A673 (cell line): ENCODE measurements around the gene FICD. TPM values are rescaled to one million over a fixed set of nuclear protein-coding genes. Genes with fewer than 3 reads are reported as not detected.

ENCODE experiments used
- BruUV-seq: library from RNA; stranded (reverse); fragments of 400-500 nt; replicated peaks from 2 replicates; lab custom pipeline; 2021; lab: Mats Ljungman, UMichigan
- CTCF ChIA-PET: fragments of 300-600 bp; sonication (Branson Sonifier 250); formaldehyde crosslinking; loops from one replicate; lab custom pipeline; 2022; ENCODE audit warnings: antibody characterized with exemption; lab: Charles Lee
- POLR2A ChIA-PET: fragments of 300-600 bp; sonication (Branson Sonifier 250); formaldehyde crosslinking; loops from one replicate; lab custom pipeline; 2022; ENCODE audit warnings: antibody characterized with exemption; ENCODE audit not compliant: low non-redundant PET; lab: Charles Lee
- DNase-seq: peaks from one replicate; pipeline ENCODE4 v3.0.0-alpha.2; 2015; ENCODE audit warnings: low spot score
- H3K27ac ChIP-seq: fragments of 200-600 bp; sonication (generic); 2 replicates; pipeline ENCODE4 v1.5.1; 2016; ENCODE audit warnings: mixed run types, low read depth, mild to moderate bottlenecking, mixed read lengths, antibody characterized with exemption, low read length; ENCODE audit not compliant: poor library complexity, severe bottlenecking
- H3K27me3 ChIP-seq: fragments of 200-600 bp; sonication (generic); replicated peaks from 2 replicates; pipeline ENCODE4 v1.6.1; 2017; ENCODE audit warnings: mixed run types, low read depth, mild to moderate bottlenecking, mixed read lengths, antibody characterized with exemption, low read length; ENCODE audit not compliant: insufficient read depth, poor library complexity
- H3K36me3 ChIP-seq: fragments of 200-600 bp; sonication (generic); 2 replicates; pipeline ENCODE4 v1.6.1; 2016; ENCODE audit warnings: mixed run types, mild to moderate bottlenecking, mixed read lengths, antibody characterized with exemption, low read length; ENCODE audit not compliant: insufficient read depth, poor library complexity, severe bottlenecking
- H3K4me1 ChIP-seq: fragments of 200-600 bp; sonication (generic); 2 replicates; pipeline ENCODE4 v1.6.1; 2017; ENCODE audit warnings: mixed run types, mild to moderate bottlenecking, mixed read lengths, antibody characterized with exemption, low read length; ENCODE audit not compliant: insufficient read depth, poor library complexity, severe bottlenecking
- H3K4me3 ChIP-seq: fragments of 200-600 bp; sonication (generic); 2 replicates; pipeline ENCODE4 v1.5.1; 2016; ENCODE audit warnings: low read depth, mixed run types, mild to moderate bottlenecking, mixed read lengths, low read length; ENCODE audit not compliant: poor library complexity, severe bottlenecking
- H3K9me3 ChIP-seq: fragments of 200-600 bp; sonication (generic); 2 replicates; pipeline ENCODE4 v1.6.1; 2016; ENCODE audit warnings: mixed run types, low read depth, mild to moderate bottlenecking, mixed read lengths, antibody characterized with exemption, low read length; ENCODE audit not compliant: poor library complexity, severe bottlenecking
- EZH2 ChIP-seq: fragments of 200-600 bp; sonication (generic); IDR thresholded peaks from 2 replicates; pipeline ENCODE4 v1.6.1; 2017; ENCODE audit warnings: borderline replicate concordance, low read depth, mild to moderate bottlenecking, mixed read lengths, antibody characterized with exemption, low read length; ENCODE audit not compliant: poor library complexity, severe bottlenecking
- intact Hi-C: fragments of 100-400 bp; cut with micrococcal nuclease; formaldehyde crosslinking; loops from one replicate; pipeline ENCODE4 v1.10.0; 2022; ENCODE audit not compliant: unreplicated experiment
- total RNA-seq: library from RNA; stranded (reverse); gene quantifications from 2 replicates; pipeline ENCODE4 v1.2.3, GENCODE V29; 2021
- TF ChIP-seq, protein P1 (sequence below): fragments of 300-800, 200-600 bp; sonication (generic); conservative IDR thresholded peaks from 2 replicates; pipeline ENCODE4 v1.5.1; 2017; ENCODE audit warnings: low read depth, mild to moderate bottlenecking, antibody characterized with exemption, low read length, moderate library complexity, mixed read lengths

Gene FICD
- total RNA-seq, 1 experiment from 2014 or later, result 3.6 TPM

DNA sequence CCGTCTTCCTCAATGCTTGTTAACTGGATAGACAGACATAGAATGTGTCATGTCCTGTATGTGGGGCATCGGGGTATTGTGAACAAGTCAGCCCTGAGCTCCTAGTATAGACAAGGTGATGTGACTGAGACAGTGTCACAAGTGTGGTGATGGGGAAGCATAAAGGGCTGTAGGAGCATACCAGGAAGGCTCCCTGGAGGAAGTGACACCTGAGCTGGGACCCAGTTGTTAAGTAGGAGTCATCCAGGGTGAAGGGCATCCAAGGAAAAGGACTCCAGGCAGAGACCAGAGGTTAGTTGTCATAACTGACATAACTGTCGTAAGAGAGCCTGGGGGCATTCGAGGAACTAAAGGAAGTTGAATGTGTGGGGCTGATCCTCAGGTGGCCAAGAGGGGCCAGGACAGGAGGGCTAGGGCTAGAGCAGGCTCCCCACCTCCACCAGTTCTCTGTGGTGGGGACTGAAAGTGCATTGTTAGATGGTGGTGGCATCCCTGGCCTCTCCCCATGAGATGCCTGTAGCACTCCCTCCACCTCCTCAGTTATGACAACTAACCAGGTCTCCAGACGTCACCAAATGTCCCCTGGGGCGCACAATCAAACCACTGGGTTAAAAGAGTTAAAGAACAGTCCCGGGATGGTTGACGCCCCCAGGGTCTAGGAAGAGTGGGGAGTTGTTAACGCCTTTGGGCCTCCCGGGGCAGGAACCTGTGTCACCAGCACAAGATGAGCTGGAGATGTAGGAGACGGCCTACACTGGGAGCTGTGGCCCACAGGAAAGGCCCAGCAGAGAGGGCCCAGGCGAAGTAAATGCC lies 2.4 kb downstream of the FICD start:
- BruUV-seq, result no TSS peak
- Histone ChIP-seq H3K27ac (no peak overlapping the region), H3K27me3 (no peaks in the 10 kb centered on the region), H3K9me3 (no peaks in the 10 kb centered on the region), H3K36me3 (peaks cover 50% of the 10 kb centered on the region), H3K4me3 (no peak overlapping the region), H3K4me1 (peaks cover 7% of the 10 kb centered on the region)
- POLR2A ChIA-PET, result no interaction called here
- CTCF ChIA-PET, result no interaction called here
- TF ChIP-seq EZH2, result no peak
- TF ChIP-seq, protein P1, sequence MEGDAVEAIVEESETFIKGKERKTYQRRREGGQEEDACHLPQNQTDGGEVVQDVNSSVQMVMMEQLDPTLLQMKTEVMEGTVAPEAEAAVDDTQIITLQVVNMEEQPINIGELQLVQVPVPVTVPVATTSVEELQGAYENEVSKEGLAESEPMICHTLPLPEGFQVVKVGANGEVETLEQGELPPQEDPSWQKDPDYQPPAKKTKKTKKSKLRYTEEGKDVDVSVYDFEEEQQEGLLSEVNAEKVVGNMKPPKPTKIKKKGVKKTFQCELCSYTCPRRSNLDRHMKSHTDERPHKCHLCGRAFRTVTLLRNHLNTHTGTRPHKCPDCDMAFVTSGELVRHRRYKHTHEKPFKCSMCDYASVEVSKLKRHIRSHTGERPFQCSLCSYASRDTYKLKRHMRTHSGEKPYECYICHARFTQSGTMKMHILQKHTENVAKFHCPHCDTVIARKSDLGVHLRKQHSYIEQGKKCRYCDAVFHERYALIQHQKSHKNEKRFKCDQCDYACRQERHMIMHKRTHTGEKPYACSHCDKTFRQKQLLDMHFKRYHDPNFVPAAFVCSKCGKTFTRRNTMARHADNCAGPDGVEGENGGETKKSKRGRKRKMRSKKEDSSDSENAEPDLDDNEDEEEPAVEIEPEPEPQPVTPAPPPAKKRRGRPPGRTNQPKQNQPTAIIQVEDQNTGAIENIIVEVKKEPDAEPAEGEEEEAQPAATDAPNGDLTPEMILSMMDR, result no peak
- no peak for DNase-seq
- intact Hi-C loops, result loop anchor here (5.0 to 10.0 kb wide), 2 partner anchors 100 to 603 kb away; no protein-coding TSS in a partner anchor

DNA sequence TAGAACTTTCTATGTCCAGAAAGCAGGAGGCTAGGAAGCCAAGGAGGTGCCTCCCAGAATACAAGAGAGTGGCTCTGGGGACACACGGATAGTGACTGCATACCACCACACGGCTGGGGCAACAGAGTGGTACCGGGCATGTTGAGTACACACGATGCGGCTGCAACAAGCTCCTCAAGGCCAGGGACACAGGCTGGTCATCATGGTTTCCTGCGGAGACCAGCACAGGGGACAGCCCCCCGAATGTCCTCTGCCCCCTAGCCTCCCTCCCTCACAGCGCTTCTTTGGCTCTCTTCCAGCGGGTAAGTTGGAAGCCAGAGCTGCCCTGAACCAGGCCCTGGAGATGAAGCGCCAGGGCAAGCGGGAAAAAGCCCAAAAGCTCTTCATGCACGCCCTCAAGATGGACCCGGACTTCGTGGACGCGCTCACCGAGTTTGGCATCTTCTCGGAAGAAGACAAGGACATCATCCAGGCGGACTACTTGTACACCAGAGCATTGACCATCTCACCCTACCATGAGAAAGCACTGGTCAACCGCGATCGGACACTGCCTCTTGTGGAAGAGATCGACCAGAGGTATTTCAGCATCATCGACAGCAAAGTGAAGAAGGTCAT lies 3.1 kb downstream of the FICD start:
- Histone ChIP-seq H3K9me3 (no peaks in the 10 kb centered on the region), H3K4me1 (peaks cover 4% of the 10 kb centered on the region), H3K36me3 (peaks cover 56% of the 10 kb centered on the region), H3K27me3 (no peaks in the 10 kb centered on the region), H3K4me3 (no peak overlapping the region), H3K27ac (no peak overlapping the region)
- CTCF ChIA-PET, result no interaction called here
- POLR2A ChIA-PET, result no interaction called here
- BruUV-seq, result no TSS peak
- no peak for DNase-seq
- TF ChIP-seq EZH2, result no peak
- TF ChIP-seq, protein P1, result no peak
- intact Hi-C loops, result loop anchor here (5.0 to 10.0 kb wide), 2 partner anchors 99 to 603 kb away; no protein-coding TSS in a partner anchor

- intact Hi-C loops, result loop anchor here (5.0 to 10.0 kb wide), 2 partner anchors 98 to 604 kb away; no protein-coding TSS in a partner anchor
- H3K27me3 ChIP-seq, result no peaks in the 10 kb centered on the region
- TF ChIP-seq EZH2, result no peak
- TF ChIP-seq, protein P1, result no peak
- DNase-seq, result no peak
- BruUV-seq, result no TSS peak
- no peak overlapping the region for H3K27ac ChIP-seq
- peaks cover 63% of the 10 kb centered on the region for H3K36me3 ChIP-seq
- CTCF ChIA-PET, result no interaction called here
- no peaks in the 10 kb centered on the region for H3K9me3 ChIP-seq
- peaks cover 4% of the 10 kb centered on the region for H3K4me1 ChIP-seq
- H3K4me3 ChIP-seq, result no peak overlapping the region
- POLR2A ChIA-PET, result no interaction called here
Observed at GRCh38 chr12:108518716-108519496, 3.8 kb downstream of the FICD start.
